Kasumi-1 (cell line): ENCODE measurements around the gene CCDC179.
A peak's percentile ranks its signal among the peaks of the same experiment; 100 is the strongest.

Experiments used
- DNase-seq, 2 experiments: peaks; one replicate each; lab custom pipeline; 2025; lab: John Stamatoyannopoulos, UW

CCDC179 gene

GRCh38 chr11:22860241-22860640 is at the start of gene CCDC179:
Gene CCDC179 (minus strand): TSS chr11:22860474. CDS start chr11:22860421, 53 bp downstream.
- DNase-seq: no peak

DNA sequence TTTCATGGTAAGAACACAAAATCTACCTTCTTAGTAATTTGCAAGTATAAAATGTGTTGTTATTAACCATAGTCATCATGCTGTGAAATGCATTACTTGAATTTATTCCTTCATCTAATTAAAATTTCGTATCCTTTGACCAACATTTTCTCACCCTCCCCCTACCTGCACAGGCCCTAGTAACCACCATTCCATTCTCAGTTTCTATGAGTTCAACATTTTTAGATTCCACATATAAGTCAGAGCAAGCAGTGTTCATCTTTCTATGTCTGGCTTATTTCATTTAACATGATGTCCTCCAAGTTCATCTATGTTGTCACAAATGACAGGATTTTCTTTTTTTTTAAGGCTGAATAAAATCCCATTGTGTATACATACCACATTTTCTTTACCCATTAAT is 43.5 kb upstream of the CCDC179 start:
- no peak for DNase-seq

- no peak for DNase-seq
These were observed 41.3 kb upstream of the CCDC179 start for GRCh38 chr11:22901603-22902002.

DNA sequence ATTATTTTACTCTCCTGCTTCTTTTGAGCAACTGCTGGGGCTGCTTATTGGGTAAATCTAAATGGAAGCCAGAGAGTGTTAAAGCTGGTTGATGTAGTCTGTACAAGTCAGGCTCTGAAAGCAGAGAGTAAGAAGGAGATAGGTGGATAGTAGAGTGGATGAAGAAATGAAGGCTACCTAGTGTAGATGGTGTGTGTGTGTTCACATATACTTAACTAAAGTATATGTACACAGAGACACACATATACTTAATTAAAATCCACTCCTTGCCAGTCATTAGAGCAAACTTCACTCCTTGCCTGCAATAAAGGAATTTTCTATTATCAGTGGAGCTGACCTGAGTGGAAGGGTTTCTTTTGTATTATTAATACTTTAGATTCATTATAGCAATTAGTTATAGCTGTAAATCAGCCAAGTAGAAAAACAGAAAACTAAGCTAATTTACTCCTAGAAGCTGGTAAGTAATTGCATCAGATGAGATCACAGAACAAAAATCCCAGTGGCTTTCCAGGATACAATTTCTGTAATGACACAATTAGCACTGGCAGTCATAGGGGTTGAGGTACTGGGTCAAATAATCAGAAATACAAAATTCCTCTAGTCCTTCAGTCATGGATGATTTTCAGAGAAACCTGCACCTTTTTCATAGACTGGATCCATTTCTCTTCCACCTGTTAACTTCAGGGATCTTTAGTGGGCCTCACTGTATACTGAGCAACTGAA is 40.7 kb upstream of the CCDC179 start:
- no peak for DNase-seq

DNA sequence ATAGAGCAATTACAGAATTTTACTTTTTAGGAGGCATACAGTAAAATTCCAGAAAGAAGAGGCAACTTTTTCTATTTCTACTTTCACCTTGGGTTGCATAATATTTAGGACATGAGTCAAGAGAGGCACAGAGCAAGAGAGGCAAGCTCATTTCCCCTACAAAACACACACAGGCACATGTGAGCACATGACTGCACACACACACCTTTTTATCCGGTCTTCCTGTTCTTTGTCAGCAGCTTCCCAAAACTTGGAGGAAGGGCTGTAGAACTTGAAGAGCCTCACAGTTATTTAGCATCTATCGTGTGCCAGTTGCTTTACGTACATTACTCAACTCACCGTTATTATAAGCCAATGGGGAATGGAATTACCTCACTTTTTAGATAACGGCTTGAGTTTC is 37.8 kb upstream of the CCDC179 start:
- DNase-seq: no peak

- DNase-seq: no peak
These were observed 30.0 kb upstream of the CCDC179 start for GRCh38 chr11:22890227-22890626.

- no peak for DNase-seq
These were observed 23.9 kb upstream of the CCDC179 start for GRCh38 chr11:22884217-22884616.

DNA sequence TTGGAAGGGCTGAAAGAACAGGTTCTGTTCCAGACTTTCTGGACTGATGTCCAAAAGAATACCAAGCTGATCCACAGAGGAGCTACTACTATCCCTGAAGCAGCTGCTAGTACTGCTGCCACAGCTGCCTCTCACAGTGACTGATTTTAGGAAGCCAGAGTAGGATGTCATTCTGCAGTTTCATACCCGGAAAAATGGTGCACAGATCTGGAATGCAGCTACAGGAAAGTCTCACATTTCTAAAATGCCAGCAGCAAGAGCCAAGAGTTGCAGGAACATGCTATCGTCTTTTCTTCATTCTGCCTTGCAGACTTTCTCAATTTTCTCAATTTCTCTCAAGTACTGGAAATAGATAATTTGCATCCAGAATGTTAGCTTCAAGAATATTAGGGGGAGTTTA is 19.4 kb upstream of the CCDC179 start:
- DNase-seq: no peak

DNA sequence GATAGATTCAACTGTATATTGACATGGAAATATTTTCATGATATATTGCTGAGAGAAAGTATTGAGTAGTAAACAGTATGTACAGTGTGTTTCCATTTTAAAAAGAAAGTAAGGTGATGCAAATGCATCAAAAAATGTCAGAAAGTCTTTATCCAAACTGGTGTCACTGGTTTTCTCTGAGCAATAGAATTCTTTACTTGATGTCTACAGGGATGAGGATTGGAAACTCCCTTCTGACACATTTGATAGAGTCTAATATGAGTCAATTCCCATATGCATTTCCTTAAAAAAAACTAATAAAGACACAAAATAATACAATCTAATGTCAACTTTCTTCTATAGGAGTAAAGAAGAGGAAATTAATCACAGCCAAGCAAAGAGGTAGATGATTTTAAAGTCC is 18.3 kb upstream of the CCDC179 start:
- no peak for DNase-seq

GRCh38 chr11:22878039-22878438 is 17.8 kb upstream of the CCDC179 start:
- no peak for DNase-seq

DNA sequence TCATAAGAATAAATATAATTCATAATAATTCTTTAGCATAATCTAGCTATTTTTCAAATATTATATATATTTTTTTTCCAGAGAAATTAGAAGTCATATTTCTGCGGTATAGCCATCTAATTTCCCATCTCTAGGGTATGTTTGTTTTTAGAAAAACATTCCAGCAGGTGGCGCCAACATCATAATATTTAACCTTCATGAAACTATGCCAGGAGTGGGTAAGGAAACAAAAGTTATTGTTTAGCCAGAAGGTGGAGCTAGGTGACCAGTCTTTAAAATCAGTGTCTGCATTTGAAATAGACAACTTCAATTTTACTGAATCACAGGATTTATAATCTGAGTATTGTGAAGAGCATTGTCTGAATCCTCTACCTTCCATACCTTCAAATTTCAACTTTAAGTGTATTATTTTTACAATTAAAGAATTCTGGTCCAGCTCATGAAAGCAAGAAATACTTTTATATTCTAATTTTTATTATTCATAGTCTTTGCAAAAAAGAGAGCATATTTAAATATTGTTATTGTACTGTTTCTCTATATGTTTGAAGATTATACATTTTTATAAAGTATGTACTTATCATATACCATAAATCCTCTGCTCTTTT is 15.7 kb upstream of the CCDC179 start:
- DNase-seq: peak; percentile 88 to 95

GRCh38 chr11:22869325-22869724 is 9.1 kb upstream of the CCDC179 start:
- DNase-seq: no peak

DNA sequence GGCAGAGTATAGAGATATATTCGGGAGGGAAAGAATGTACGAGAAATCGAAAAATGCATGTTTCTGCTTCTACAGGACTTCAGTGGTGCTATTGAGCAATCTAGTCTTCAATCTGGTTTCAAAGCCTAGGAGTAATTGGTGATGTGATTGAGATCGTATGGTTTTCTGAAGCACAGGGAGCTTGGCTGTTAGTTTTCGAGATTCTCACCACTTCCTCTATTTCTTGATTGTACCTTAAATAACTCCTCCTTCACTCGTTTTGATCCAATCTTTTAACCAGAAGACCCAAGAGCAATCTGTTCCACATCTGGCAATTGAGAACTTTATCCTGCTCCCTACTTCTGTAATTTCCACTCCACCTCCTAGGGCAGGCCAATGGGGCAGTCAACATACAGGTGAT is 518 bp downstream of the CCDC179 start:
- DNase-seq: no peak

DNA sequence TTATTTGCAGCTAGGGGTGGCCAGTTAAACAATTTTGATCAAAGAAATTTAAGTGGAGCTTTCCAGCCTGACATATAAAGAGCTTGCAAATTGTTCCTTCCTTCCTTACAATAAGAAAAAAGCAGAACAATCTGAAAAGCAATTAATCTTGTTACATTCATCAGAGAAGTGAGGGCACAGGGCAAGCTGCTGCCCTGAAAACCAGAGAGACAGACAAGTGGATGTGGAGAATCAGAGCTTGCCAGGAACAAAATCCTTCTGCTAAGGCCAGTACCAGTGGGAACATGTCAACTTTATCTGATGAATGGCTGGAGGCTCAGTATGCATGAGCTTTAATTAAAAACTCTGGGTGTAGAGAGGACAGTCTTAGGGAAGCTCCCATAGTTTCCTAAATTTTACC is 8.8 kb downstream of the CCDC179 start:
- DNase-seq: no peak

- no peak for DNase-seq
These were observed 13.5 kb downstream of the CCDC179 start for GRCh38 chr11:22846726-22847125.

DNA sequence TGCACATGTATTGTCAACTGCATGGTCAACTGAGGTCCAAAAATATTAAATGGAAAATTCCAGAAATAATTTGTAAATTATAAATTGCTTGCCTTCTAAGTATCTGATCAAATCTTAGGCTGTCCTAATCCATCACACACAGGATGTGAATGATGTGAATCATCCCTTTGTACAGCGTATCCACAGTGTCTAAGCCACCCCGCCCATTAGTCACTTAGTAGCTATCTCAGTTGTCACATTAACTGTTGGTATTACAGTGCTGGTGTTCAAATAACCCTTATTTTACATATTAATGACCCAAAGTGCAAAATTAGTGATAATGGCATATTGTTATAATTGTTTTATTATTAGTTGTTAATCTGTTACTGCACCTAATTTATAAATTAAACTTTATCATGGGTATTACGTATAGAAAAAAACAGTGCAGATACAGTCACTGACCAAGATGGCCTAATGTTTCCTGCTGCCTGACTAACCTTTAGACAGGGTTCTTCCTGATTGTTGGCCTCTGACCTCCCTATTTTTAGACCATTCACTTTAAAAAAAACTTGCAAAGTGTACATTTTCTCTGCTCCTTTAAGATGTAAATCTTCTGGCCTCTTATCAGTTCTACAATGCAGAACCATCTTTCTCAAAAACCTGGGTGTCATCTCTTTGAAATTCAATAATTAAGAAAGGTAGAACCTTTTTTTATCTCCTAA is 27.8 kb downstream of the CCDC179 start:
- DNase-seq: no peak

DNA sequence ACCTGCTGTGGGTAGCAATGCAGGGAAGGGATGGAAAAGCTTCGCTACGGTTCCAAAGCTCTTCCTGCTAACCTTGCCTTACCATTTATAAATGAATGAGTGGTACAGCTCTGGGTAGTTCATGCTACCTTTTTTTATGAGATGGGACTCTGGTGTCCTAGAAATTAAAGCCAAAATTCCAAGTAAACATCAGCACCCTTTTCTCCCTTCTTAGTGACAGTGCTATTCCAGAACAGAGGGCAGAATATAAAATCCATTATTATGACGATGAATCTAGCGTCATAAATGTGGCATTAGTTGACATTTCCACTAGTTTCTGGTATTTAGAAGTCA is 30.2 kb downstream of the CCDC179 start:
- no peak for DNase-seq

DNA sequence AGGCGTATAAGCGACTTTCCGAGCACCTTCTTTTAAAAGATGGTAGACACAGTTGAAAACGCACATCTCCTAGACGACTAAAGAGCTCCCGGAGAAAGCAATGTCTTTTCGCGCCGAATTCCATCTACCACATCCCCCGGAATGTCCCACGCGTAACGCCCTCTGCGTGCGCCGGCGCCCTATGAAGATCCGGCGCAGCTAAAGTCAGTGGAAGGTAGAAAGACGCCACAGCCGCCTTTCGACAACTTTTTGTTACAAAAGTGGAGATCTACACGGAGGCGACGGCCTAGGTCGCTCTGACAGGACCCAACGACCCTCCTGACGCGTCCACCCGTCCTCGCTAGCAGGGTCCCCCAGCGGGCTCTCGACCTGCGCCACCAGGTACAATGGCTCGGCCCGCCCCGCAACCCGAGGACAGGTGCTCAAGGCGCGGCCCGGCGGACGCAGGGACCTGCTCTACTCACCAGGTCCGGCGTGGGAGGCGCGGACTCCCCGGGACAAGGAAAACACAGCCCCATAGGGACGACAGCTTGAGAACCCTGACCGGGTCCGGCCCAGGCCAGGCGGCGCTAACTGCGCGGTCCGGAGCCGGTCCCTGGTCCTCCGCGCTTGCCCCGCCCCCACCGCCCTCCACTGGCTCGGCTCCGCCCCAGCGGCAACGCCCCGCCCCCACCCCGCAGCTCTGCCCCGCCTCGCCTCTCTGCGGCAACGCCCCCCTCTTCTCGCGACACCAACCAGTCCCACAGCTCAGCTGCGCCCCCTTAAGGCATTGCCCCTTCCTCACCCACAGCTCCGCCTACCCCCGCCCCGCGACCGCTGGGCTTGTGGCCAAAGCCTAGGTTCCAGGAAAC is 30.8 kb downstream of the CCDC179 start, which contains the start of gene SVIP:
Gene SVIP (minus strand): TSS at position 571 of the 851 bp plus-strand sequence. CDS start 53 bp downstream, at position 518.
- DNase-seq: peak; percentile 89 to 91

DNA sequence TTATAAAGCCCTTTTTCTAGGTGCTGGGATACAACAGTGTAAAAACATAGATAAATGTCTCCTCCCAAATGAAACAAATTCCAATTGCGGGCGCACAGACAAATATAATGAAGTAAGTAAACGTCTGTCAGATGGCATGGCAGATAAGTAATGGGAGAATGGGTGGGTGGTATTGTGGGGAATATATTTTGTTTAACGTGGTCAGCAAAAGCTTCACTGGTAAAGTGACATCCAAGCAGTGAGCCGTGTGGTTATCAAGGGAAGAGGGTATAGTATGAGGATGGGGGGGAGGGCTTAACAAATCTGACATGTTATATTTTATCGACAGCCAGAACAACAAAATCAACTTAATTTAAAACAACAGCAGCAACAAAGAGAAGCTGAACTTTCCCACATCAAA is 31.9 kb downstream of the CCDC179 start:
- peak in 1 of 2 experiments; percentile 23 for DNase-seq

DNA sequence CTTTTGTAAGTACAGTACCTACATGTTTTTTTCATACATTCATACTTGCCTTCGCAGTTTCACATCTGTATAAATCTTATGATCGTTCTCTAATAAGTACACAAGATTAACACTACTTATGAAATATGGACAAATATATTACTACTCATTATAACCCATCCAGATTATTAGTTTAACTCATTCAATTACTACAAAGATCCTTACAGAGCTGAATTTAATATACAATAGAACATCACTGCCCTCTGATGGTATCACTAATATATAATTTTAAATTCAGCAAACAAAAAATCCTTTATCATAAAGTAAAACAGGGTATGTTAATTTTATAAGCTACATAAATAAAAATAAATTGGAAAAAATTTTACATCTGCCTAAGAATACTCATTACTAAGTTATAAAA is 38.1 kb downstream of the CCDC179 start:
- DNase-seq: no peak

GRCh38 chr11:22809893-22810292 is 50.4 kb downstream of the CCDC179 start:
- DNase-seq: no peak

DNA sequence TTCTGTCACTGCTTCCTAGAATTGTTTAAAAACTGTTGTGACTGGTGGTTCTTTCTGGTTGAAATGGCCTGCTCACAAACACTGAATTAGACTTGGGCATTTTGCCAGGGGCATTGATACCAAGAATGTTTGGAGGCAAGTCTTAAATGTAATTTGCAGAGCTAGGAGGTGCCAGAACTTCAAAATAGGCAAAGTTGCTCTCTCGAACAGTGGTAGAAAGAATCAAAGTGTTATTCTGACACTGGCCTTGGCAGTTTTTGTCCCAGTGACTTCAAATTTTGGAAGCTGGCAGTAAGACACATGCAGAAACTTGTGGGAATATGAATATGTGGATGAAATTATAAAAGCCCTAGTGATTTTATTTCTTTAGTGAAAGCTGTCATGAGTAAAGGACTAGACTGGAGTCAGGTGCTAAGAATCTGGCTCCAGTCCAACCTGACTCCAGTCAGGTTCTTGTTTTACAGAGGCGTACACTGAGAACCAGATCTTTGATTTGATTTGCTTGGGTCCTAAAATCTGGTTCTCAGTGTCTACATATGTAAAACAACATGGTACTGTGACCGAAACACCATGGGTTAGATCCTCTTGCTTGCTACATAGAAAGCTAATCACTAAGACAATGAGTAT is 51.6 kb downstream of the CCDC179 start:
- peak in 1 of 2 experiments; percentile 46 for DNase-seq
